Frontal cortex (tissue), 4 donors: ENCODE data around the gene MYH11. TPM values are rescaled to one million over a fixed set of nuclear protein-coding genes. Genes with fewer than 3 reads are reported as not detected.
A peak's percentile ranks its signal among the peaks of the same experiment; 100 is the strongest.
"Not testable (repeated sequence)": the region's sequence is repeated elsewhere in the genome, so short reads cannot be mapped to it uniquely, and the experiment has no call there.

ENCODE experiments used
- DNase-seq, 2 donors: peaks; one replicate each; pipeline ENCODE4 v3.0.0; 2012; ENCODE audit warnings: low spot score in 2 of 2
- FAIRE-seq: peaks from 2 replicates; lab custom pipeline; 2012; peaks lifted over from hg19 to GRCh38; lab: Jason Lieb, UNC
- total RNA-seq: library from RNA; depleted of rRNA; stranded (reverse); fragments of >200 nt; gene quantifications from one replicate; pipeline ENCODE4 v1.2.3, GENCODE V29; 2014
- donor health status: control.
- donor health status: control.
- donor health status: control.

Gene MYH11
- total RNA-seq, 1 donor from 2014 or later, result 1.2 TPM

DNA sequence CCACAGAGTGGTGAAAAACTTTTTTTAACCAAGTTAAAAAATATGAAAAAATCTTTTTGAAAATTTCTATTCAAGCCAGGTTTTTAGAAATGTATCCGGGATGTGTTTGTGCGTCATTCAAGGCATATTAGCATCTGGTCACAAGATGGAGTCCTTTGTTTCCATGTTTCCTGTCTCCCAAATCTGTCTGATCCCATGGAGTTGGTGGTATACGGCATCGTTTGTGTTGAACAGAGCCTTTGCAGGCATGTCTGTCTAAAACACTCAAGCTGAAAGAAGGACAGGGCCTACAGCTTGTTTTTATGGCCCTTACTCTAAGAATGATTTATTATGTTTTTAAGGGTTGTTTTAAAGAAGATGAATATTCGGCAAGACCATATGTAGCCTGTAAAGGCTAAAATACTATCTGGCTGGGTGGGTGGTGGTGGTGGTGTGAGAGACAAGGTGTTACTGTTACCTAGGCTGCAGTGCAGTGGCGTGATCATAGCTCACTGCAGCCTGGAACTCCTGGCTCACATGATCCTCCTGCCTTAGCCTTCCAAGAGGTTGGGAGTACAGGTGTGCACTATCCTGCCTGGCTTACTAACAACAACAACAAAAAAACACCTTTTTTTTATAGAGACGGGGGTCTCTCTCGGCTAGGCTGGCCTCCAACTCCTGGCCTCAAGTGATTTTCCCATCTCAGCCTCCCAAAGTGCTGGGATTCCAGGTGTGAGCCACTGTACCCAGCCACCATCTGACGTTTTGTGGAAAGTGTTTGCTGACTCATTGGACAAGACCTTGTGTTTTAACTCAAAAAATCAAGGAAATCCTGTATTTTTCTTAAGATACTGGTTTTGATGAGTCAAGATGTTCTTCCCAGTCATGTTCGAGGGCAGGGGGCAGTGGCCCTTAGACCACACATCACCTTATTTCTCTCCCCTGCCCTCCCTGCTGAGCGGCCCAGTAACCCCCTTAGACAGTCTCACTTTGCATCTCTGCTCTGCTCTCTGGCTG, 154.6 kb downstream of the MYH11 start:
- FAIRE-seq (no peak), DNase-seq (no peak)

DNA sequence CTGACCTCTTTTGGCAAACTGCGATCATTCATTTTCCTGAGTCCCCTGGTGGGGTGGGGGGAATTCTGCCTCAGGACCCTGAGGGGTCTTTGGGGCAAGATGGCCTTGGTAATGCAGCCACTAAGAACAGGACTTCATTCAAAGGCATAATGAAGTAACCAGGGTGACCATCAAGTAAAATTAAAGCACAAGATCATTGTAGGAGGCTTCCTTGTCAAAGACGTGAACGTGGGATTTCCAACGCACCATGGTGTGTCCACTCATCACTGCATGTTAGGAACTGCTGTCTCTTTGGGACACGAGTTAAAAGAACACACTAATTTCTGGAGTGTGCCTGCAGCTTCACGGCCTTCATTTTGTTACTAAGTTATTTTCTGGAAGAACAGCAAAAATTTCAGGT, 155.5 kb downstream of the MYH11 start:
- DNase-seq, result no peak
- FAIRE-seq, result no peak

DNA sequence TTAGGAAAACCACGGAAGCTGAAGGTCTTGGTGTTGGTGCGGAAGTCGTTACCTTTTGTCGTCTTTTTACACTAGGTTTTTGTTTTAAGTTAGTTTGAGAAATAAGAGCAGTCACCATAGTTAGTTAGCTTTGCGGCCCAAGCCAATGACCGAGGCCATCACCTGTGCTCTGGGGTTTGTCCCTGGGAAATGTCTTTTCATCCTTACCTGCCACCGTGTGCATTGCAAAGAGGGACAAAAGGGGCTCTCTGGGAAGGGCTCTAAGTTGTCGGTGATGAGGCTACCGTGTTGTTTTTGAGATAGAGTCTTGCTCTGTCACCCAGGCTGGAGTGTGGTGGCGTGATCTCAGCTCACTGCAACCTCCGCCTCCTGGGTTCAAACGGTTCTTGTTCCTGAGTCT, 157.0 kb downstream of the MYH11 start:
- DNase-seq (no peak), FAIRE-seq (no peak)

DNA sequence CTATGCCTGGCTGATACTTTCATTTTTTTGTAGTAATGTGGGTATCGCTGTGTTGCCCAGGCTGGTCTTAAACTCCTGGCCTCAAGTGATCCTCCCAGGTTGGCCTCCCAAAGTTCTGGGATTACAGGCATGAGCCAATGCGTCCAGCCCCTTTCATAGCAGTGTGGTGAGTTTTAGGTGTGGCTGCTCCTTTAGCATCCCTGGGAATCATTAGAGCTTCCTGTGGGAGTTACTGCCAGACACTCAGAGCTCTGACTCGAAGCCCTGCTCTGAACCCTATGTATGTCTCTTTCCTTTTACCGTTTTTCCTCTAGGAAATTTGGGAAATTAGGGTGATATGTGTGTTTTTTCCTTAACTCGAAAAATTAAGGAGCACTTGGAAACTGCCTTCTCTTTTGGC, 162.3 kb downstream of the MYH11 start:
- DNase-seq (no peak), FAIRE-seq (no peak)

DNA sequence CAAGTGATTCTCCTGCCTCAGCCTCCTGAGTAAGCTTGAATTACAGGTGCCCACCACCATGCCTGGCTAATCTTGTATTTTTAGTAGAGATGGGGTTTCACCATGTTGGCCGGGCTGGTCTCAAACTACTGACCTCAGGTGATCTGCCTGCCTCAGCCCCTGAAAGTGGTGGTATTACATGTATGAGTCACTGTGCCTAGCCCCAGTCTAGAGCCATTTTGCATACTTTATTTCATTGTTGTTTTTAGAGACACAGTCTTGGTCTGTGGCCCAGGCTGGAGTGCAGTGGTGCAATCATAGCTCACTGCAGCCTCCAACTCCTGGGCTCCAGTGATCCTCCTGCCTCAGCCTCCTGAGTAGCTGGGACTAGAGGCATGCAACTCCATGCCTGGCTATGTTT, 164.3 kb downstream of the MYH11 start:
- FAIRE-seq, result not testable (repeated sequence)

DNA sequence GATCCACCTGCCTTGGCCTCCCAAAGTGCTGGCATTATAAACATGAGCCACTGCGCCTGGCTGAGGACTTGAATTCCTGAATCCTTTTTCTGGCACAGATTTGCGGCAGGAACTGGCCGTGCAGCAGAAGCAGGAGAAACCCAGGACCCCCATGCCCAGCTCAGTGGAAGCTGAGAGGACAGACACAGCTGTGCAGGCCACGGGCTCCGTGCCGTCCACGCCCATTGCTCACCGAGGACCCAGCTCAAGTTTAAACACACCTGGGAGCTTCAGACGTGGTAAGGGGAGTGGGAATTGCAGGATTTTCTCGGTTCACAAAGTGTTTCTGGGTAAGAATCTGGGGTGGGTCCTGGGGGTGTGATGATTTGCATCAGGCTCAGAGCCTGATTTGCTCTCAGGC, 165.8 kb downstream of the MYH11 start:
- no peak for FAIRE-seq

More for the DNA sequence above, 164.3 kb downstream of the MYH11 start:
- not testable (repeated sequence) for DNase-seq

DNA sequence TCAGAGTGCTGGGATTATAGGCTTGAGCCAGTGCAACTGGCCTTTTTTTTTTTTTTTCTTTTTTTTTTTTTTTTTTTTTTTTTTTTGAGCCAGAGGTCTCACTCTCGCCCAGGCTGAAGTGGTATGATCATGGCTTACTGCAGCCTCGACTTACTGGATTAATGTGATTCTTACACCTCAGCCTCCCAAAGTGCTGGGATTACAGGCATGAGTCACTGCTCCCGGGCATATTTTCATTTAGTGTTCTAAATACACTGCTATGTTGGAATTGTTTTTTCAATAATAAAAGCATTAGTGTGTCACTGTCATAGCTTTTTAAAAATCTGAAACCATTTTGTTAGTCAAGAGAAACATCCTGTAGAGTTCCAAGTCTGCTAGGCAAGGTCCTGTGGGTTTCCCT, 166.5 kb downstream of the MYH11 start:
- no peak for FAIRE-seq

More for the DNA sequence above, 165.8 kb downstream of the MYH11 start:
- no peak for DNase-seq

DNA sequence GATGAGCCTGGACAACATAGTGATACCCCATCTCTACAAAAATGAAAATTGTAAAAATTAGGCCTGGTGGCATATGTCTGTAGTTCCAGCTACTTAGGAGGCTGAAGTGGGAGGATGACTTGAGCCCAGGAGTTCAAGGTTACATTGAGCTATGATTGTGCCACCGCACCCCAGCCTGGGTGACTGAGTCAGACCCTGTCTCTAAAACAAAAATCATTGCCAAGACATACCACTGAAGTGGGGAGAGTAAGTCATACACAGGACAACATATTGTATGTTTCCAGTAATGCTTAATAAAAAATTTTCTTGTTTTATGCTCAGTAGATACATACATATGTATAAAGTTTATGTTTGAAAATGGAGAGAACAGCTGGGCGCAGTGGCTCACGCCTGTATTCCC, 167.5 kb downstream of the MYH11 start:
- FAIRE-seq, result no peak

More for the DNA sequence above, 166.5 kb downstream of the MYH11 start:
- DNase-seq, result no peak

DNA sequence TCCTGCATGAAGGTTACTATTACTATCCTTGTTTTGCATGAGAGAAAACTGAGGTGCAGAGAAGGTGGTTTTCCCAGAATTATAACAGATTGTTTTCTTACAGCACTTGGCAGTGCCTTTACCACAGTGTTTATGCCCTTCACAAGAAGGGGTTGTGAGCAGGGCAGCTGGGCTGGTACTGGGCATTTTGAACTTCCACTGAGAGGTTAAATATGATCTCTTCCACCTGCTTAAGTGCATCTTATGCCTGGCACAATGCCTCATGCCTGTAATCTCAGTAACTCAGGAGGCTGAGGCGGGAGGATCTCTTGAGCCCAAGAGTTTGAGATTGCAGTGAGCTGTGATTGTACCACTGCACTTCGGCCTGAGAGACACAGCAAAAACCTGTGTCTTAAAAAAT, 170.5 kb downstream of the MYH11 start:
- DNase-seq (no peak), FAIRE-seq (no peak)

More for the DNA sequence above, 167.5 kb downstream of the MYH11 start:
- no peak for DNase-seq

DNA sequence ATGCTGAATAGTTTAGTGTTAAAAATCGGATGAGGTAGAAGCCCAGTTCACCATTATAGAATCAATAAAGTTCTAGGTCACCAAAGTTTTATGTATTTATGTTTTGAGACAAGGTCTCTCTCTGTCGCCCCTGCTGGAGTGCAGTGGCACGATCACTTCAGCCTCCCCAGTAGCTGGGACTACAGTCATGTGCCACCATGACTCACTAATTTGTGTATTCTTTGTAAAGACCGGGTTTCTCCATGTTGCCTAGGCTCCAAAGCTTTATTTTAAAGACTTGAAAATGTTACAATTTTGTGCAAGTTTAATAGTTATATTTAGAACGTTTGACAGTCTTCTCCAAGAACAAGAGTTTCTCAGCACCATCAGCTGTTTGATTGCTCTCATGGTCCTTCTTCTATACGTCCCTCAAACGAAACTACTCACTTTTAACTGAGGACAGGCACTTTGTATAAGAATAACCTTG, 174.7 kb downstream of the MYH11 start:
- FAIRE-seq, result peak; percentile 39
- no peak for DNase-seq

DNA sequence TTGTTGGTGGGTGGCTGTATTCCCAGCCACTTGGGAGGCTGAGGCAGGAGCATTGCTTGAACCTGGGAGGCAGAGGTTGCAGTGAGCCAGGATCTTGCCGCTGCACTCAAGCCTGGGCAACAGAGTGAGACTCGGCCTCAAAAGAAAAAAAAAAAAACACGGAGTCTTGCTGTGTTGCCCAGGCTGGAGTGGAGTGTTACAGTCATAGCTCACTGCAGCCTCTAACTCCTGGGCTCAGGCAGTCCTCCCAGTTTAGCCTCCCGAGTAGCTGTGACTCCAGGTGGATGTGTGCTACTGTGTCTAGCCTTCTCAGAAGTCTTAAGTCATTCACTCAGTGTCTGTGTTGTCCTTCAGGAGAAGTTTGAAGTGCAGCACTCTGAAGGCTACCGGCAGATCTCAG, 179.4 kb downstream of the MYH11 start:
- no peak for FAIRE-seq

DNA sequence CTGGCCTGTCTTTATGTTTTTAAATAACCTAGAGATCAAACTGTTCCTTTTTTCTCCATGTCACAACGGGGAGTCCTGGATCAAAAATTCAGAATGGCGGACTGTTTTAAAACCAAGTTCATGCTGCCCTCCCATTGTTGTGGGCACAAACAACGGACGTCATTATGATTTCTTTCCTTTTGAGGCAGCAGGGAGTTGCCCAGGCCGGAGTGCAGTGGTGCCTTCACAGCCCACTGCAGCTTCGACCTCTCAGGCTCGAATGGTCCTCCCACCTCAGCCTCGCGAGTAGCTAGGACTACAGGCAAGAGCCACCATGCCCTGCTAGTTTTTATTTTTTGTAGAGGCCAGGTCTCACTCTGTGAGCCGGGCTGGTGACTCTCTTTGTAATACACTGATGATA, 180.3 kb downstream of the MYH11 start:
- FAIRE-seq (no peak), DNase-seq (no peak)

More for the DNA sequence above, 179.4 kb downstream of the MYH11 start:
- DNase-seq, result no peak

DNA sequence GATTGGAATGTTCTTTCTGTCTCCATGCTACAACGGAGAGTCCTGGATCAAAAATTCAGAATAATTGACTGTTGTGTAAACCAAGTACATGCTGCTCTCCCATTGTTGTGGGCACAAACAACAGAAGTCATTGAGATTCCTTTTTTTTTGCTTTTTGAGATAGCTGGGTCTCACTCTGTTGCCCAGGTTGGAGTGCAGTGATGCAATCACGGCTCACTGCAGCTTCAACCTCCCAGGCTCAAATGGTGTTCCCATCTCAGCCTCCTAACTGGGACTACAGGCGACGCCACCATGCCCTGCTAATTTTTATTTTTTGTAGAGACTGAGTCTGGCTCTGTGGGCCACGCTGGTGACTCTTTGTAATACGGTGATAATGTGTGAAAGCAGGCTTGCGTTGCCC, 182.3 kb downstream of the MYH11 start:
- DNase-seq (no peak), FAIRE-seq (no peak)

DNA sequence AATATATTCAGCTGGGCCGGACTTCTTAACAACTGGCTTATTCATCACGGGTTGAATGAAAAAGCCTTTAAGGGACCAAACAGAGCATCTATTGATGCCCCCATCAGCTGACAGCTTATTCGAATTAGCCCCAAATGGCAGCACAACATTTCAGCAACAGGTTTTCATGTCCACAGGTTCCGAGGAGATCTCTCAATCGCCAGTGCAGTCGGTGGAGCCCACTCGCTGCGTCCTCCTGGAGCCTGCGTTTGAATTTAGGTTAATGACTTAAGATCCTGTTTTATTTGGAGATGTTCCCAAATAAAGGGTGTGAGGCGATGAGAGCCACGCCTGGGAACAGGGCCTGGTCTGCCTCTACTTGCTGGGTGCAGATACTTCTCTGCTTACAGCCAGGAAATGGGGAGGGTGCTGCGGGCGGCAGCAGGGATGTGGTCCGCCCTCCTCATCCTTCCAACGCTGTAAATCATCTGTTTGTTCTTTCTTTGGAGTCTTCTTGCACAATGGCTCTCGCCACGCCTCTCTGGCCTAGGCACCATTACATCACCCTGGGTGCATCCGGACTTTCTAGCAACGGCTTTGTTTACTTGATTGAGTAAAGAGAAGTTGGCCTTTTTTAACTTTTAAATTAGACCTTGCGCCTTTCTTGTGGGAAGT, 184.2 kb downstream of the MYH11 start:
- FAIRE-seq, result no peak
- DNase-seq, result peak; percentile 63 to 64

DNA sequence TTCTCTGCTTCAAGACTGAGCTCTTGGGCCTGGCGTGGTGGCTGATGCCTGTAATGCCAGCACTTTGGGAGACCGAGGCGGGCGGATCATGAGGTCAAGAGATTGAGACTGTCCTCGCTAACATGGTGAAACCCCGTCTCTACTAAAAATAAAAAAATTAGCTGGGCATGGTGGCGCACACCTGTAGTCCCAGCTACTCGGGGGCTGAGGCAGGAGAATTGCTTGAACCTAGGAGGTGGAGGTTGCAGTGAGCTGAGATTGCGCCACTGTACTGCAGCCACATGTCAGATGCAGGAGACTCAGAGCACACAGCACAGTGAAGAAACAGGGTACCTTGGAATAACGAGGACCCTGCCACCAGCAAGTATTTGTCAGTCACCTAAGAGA, 184.7 kb downstream of the MYH11 start:
- not testable (repeated sequence) for DNase-seq, FAIRE-seq

DNA sequence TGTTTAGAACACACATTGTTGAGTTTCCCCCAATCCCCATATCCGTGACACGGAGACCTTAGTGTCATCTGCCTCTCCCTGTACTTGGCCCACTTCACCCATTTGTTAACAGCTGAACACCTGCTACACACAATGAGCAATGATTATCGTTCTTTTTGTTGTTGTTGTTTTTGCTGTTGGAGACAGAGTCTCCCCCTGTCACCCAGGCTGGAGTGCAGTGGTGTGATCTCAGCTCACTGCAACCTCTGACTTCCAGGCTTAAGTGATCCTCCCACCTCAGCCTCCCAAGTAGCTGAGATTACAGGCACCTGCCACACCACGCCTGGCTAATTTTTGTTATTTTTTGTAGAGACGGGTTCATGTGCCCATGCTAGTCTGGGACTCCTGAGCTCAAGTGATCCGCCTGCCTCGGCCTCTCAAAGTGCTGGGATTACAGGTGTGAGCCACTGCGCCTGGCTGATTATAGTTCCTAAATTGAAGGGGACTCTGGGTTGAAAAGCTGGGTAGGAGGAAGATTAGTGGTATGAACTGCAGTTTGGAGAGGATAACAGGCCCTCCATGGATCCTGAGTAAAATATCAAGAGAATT, 185.2 kb downstream of the MYH11 start:
- no peak for FAIRE-seq
- no peak for DNase-seq

DNA sequence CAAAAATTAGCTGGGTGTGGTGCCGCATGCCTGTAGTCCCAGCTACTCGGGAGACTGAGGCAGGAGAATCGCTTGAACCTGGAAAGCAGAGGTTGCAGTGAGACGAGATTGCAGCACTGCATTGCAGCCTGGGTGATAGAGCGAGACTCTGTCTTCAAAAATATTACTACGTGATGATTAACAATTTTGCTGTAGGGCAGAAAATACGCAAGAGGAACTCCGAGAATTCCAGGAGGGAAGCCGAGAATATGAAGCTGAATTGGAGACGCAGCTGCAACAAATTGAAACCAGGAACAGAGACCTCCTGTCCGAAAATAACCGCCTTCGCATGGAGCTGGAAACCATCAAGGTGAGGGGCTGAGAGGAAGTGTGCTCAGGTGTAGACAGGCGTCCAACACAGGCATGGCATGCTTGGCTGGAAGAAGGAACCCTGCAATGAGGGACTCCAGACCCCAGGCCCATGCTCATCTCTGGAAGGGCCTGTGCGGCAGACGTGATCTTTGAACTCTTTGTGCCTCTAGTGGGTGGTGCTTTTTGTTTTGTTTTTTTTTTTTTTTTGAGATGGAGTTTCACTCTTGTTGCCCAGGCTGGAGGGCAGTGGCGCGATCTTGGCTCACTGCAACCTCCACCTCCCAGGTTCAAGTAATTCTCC, 189.6 kb downstream of the MYH11 start:
- FAIRE-seq, result no peak
- DNase-seq, result no peak

DNA sequence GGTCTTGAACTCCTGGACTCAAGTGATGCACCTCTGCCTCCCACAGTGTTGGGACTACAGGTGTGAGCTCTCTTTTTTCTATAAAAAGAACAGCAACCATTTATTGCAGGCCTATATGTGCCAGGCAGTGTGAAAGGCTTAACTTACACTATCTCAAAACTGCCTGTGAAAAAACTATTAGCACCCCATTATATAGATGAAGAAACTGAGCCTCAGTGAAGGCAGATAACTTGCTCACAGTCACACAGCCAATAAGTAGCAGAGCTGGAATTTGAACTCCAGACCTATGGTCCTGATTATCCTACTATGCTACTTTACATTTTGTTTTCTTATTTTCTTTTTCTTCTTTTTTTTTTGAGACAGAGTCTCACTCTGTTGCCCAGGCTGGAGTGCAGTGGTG, 191.7 kb downstream of the MYH11 start:
- no peak for FAIRE-seq

DNA sequence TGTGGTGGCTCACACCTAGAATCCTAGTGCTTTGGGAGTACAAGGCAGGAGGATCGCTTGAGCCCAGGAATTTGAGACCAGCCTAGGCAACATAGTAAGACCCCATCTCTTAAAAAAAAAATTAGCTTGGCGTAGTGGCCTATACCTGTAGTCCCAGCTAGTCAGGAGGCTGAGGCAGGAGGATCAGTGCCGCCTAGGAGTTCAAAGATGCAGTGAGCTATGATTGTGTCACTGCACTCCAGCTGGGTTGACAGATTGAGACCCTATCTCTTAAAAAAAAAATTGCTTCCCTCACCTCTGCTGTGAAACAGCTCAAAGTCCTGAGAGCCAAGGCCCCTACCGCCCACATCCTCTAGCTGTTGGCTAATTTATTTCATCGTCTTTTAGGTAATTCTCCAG, 196.6 kb downstream of the MYH11 start:
- DNase-seq (no peak), FAIRE-seq (no peak)

More for the DNA sequence above, 191.7 kb downstream of the MYH11 start:
- DNase-seq, result no peak

DNA sequence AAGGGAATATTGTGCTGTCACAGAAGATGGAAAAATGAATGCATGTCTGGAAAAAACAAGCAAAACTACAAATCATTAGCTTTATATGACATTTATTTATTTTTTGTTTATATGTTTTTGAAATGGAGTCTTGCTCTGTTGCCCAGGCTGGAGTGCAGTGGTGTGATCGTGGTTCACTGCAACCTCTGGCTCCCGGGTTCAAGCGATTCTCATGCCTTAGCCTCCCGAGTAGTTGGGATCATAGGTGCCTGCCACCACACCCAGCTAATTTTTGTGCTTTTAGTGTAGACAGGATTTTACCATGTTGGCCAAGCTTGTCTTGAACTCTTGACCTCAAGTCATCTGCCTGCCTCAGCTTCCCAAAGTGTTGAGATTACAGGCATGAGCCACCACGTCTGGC, 198.3 kb downstream of the MYH11 start:
- DNase-seq, result no peak
- FAIRE-seq, result no peak
